Neural progenitor cell (in vitro differentiated cells): ENCODE measurements around the gene COL24A1. TPM values are rescaled to one million over a fixed set of nuclear protein-coding genes. Genes with fewer than 3 reads are reported as not detected.

ENCODE experiments used
- DNase-seq: peaks from one replicate; pipeline ENCODE4 v3.0.0-alpha.2; 2016; ENCODE audit warnings: low spot score
- H2AFZ ChIP-seq: fragments of 200-600 bp; sonication (generic); replicated peaks from 2 replicates; pipeline ENCODE4 v1.6.1; 2016; ENCODE audit warnings: antibody characterized with exemption
- H3F3A ChIP-seq: fragments of 200-600 bp; sonication (generic); 2 replicates; pipeline ENCODE4 v1.6.1; 2016; ENCODE audit warnings: antibody characterized with exemption, low read depth
- H3K27ac ChIP-seq: fragments of 200-600 bp; sonication (generic); 2 replicates; pipeline ENCODE4 v1.5.1; 2016; ENCODE audit warnings: mild to moderate bottlenecking
- H3K27me3 ChIP-seq: fragments of 200-600 bp; sonication (generic); 2 replicates; pipeline ENCODE4 v1.6.1; 2016; ENCODE audit warnings: mild to moderate bottlenecking, moderate library complexity
- H3K36me3 ChIP-seq: fragments of 200-600 bp; sonication (generic); 2 replicates; pipeline ENCODE4 v1.5.1; 2016
- H3K4me1 ChIP-seq: fragments of 200-600 bp; sonication (generic); 2 replicates; pipeline ENCODE4 v1.6.1; 2016; ENCODE audit warnings: mixed run types
- H3K4me2 ChIP-seq: fragments of 200-600 bp; sonication (generic); 2 replicates; pipeline ENCODE4 v1.6.1; 2016
- H3K4me3 ChIP-seq: fragments of 200-600 bp; sonication (generic); 2 replicates; pipeline ENCODE4 v1.5.1; 2016
- H3K79me2 ChIP-seq: fragments of 200-600 bp; sonication (generic); 2 replicates; pipeline ENCODE4 v1.6.1; 2016; ENCODE audit warnings: low read depth
- H3K9ac ChIP-seq: fragments of 200-600 bp; sonication (generic); 2 replicates; pipeline ENCODE4 v1.6.1; 2016
- H3K9me3 ChIP-seq: fragments of 200-600 bp; sonication (generic); 2 replicates; pipeline ENCODE4 v1.5.1; 2016; ENCODE audit warnings: low read depth
- H4K20me1 ChIP-seq: fragments of 200-600 bp; sonication (generic); 2 replicates; pipeline ENCODE4 v1.6.1; 2016; ENCODE audit warnings: low read depth
- H3K27ac Mint-ChIP-seq: 3 replicates; pipeline ENCODE4 v1.8.0; 2021; ENCODE audit warnings: mixed read lengths
- H3K27me3 Mint-ChIP-seq: 2 replicates; pipeline ENCODE4 v1.8.0; 2022; ENCODE audit warnings: low read depth, mild to moderate bottlenecking, inconsistent platforms, moderate library complexity, mixed read lengths; ENCODE audit not compliant: insufficient read depth
- H3K36me3 Mint-ChIP-seq: 3 replicates; pipeline ENCODE4 v1.8.0; 2021; ENCODE audit warnings: mixed read lengths
- H3K4me1 Mint-ChIP-seq: 3 replicates; pipeline ENCODE4 v1.8.0; 2021; ENCODE audit warnings: mixed read lengths
- H3K4me3 Mint-ChIP-seq: 3 replicates; pipeline ENCODE4 v1.8.0; 2021; ENCODE audit warnings: mild to moderate bottlenecking, moderate library complexity, mixed read lengths
- H3K9me3 Mint-ChIP-seq: 3 replicates; pipeline ENCODE4 v1.8.0; 2020; ENCODE audit warnings: mixed read lengths
- EZH2 ChIP-seq: fragments of 200-600 bp; sonication (generic); IDR thresholded peaks from 2 replicates; pipeline ENCODE4 v1.6.1; 2017; ENCODE audit warnings: antibody characterized with exemption, mild to moderate bottlenecking, moderate library complexity
- EZH2phosphoT487 ChIP-seq: fragments of 200-600 bp; sonication (generic); IDR thresholded peaks from 2 replicates; pipeline ENCODE4 v1.6.1; 2017; ENCODE audit warnings: antibody characterized with exemption
- total RNA-seq: library from RNA; depleted of rRNA; stranded (reverse); fragments of >200 nt; gene quantifications from 2 replicates; pipeline ENCODE4 v1.2.3, GENCODE V29; 2015; ENCODE audit warnings: low replicate concordance
- TF ChIP-seq, protein P1 (sequence below): fragments of 200-600 bp; sonication (generic); IDR thresholded peaks from 2 replicates; pipeline ENCODE4 v1.5.1; 2017; ENCODE audit warnings: antibody characterized with exemption, mild to moderate bottlenecking

Gene COL24A1
- total RNA-seq, 1 donor from 2014 or later = not detected

GRCh38 chr1:86176226-86176625 lies 19.7 kb upstream of the COL24A1 start:
- Histone ChIP-seq H3K79me2 (no peaks in the 10 kb centered on the region), H3K4me2 (no peak overlapping the region), H3K36me3 (no peaks in the 10 kb centered on the region), H4K20me1 (no peaks in the 10 kb centered on the region), H3F3A (no peaks in the 10 kb centered on the region), H3K27ac (no peak overlapping the region), H3K4me1 (no peaks in the 10 kb centered on the region), H3K9ac (no peak overlapping the region), H2AFZ (no peak overlapping the region), H3K27me3 (no peaks in the 10 kb centered on the region), H3K9me3 (no peaks in the 10 kb centered on the region), H3K4me3 (no peak overlapping the region)
- Mint-ChIP-seq H3K4me1 (no peaks in the 10 kb centered on the region), H3K9me3 (peaks cover 3% of the 10 kb centered on the region), H3K27ac (no peak overlapping the region), H3K27me3 (no peaks in the 10 kb centered on the region), H3K36me3 (no peaks in the 10 kb centered on the region), H3K4me3 (no peak overlapping the region)
- no peak for DNase-seq
- TF ChIP-seq EZH2phosphoT487 = no peak

DNA sequence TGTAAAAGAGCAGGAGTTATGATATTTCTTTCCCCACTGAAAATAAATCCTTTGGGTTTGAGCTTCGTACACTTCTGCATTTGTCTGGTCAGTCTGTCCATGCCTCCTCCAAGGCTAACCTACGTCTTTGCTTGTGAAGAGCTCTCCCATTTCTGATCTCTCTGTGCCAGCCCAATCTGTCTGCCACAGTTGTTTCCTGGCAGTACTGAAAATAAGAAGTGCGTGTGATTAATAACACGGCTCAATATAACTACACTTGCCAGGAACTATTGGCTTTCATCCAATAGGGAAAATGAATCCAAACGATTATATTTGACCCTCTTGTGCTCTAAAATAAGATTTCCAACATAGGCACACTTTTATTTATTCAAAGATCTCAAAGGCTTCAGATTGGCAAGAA lies 19.2 kb upstream of the COL24A1 start:
- Histone ChIP-seq H3K9ac (no peak overlapping the region), H3K4me2 (no peak overlapping the region), H3F3A (no peaks in the 10 kb centered on the region), H3K36me3 (no peaks in the 10 kb centered on the region), H3K27me3 (no peaks in the 10 kb centered on the region), H3K79me2 (no peaks in the 10 kb centered on the region), H2AFZ (no peak overlapping the region), H3K4me1 (no peaks in the 10 kb centered on the region), H3K27ac (no peak overlapping the region), H3K4me3 (no peak overlapping the region), H3K9me3 (no peaks in the 10 kb centered on the region), H4K20me1 (no peaks in the 10 kb centered on the region)
- DNase-seq = no peak
- Mint-ChIP-seq H3K36me3 (no peaks in the 10 kb centered on the region), H3K4me1 (no peaks in the 10 kb centered on the region), H3K27ac (no peak overlapping the region), H3K27me3 (no peaks in the 10 kb centered on the region), H3K4me3 (no peak overlapping the region), H3K9me3 (peaks cover 3% of the 10 kb centered on the region)
- TF ChIP-seq EZH2phosphoT487 (no peak), EZH2 (no peak)
- TF ChIP-seq, protein P1, sequence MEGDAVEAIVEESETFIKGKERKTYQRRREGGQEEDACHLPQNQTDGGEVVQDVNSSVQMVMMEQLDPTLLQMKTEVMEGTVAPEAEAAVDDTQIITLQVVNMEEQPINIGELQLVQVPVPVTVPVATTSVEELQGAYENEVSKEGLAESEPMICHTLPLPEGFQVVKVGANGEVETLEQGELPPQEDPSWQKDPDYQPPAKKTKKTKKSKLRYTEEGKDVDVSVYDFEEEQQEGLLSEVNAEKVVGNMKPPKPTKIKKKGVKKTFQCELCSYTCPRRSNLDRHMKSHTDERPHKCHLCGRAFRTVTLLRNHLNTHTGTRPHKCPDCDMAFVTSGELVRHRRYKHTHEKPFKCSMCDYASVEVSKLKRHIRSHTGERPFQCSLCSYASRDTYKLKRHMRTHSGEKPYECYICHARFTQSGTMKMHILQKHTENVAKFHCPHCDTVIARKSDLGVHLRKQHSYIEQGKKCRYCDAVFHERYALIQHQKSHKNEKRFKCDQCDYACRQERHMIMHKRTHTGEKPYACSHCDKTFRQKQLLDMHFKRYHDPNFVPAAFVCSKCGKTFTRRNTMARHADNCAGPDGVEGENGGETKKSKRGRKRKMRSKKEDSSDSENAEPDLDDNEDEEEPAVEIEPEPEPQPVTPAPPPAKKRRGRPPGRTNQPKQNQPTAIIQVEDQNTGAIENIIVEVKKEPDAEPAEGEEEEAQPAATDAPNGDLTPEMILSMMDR = no peak

- Histone ChIP-seq H3K4me3 (no peak overlapping the region), H3K36me3 (no peaks in the 10 kb centered on the region), H3F3A (no peaks in the 10 kb centered on the region), H3K4me1 (no peaks in the 10 kb centered on the region), H3K9ac (no peak overlapping the region), H3K79me2 (no peaks in the 10 kb centered on the region), H3K27me3 (no peaks in the 10 kb centered on the region), H3K9me3 (no peaks in the 10 kb centered on the region), H3K4me2 (no peak overlapping the region), H4K20me1 (no peaks in the 10 kb centered on the region), H2AFZ (no peak overlapping the region), H3K27ac (no peak overlapping the region)
- Mint-ChIP-seq H3K27ac (no peak overlapping the region), H3K27me3 (no peaks in the 10 kb centered on the region), H3K4me1 (no peaks in the 10 kb centered on the region), H3K4me3 (no peak overlapping the region), H3K9me3 (peaks cover 9% of the 10 kb centered on the region), H3K36me3 (no peaks in the 10 kb centered on the region)
- no peak for DNase-seq
- TF ChIP-seq, protein P1 = no peak
- TF ChIP-seq EZH2phosphoT487 (no peak), EZH2 (no peak)
Measured at GRCh38 chr1:86169625-86170024, 13.1 kb upstream of the COL24A1 start.

DNA sequence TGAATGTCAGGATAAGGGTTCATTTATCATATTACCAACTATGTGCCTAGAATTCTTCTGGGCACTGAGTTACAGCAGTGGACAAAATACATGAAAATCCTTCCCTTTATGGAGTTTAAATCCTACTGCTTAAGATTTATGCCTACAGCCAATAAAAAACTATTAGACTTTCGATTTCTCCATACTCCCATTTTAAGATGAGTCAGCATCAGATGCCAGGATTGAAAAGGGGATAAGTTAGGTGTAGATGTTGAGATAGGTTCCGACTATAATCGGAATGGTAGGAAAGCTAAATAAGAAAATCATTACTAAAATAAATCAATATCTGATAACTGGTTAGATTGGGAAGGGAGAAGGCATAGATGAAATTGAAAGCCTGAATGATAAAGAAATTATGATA lies 3.2 kb upstream of the COL24A1 start:
- Histone ChIP-seq H3K4me2 (no peak overlapping the region), H3K4me3 (no peak overlapping the region), H3K36me3 (no peaks in the 10 kb centered on the region), H3K27me3 (peaks cover 62% of the 10 kb centered on the region), H3K79me2 (no peaks in the 10 kb centered on the region), H3K27ac (no peak overlapping the region), H2AFZ (no peak overlapping the region), H3K9me3 (no peaks in the 10 kb centered on the region), H3F3A (peaks cover 8% of the 10 kb centered on the region), H3K9ac (no peak overlapping the region), H3K4me1 (peaks cover 16% of the 10 kb centered on the region), H4K20me1 (no peaks in the 10 kb centered on the region)
- TF ChIP-seq, protein P1 = no peak
- TF ChIP-seq EZH2 = no peak
- no peak for TF ChIP-seq EZH2phosphoT487
- DNase-seq = no peak
- Mint-ChIP-seq H3K27me3 (peaks cover 6% of the 10 kb centered on the region), H3K9me3 (no peaks in the 10 kb centered on the region), H3K27ac (no peak overlapping the region), H3K4me3 (no peak overlapping the region), H3K4me1 (peaks cover 14% of the 10 kb centered on the region), H3K36me3 (no peaks in the 10 kb centered on the region)
